Measurements from ENCODE around the gene SLC25A11. TPM values are rescaled to one million over a fixed set of nuclear protein-coding genes. Genes with fewer than 3 reads are reported as not detected.

The SLC25A11 gene
- total RNA-seq, 1 experiment from 2014 or later, result 75.1 TPM

- POLR2A ChIA-PET, result no interaction called here
Measured at GRCh38 chr17:4897785-4898184, 42.1 kb downstream of the SLC25A11 start.

More at GRCh38 chr17:4897785-4898184, 42.1 kb downstream of the SLC25A11 start:
- H3K9me3 ChIP-seq (ENCODE audit: control insufficient read depth in 1 of 2, insufficient read depth in 1 of 2, low read depth in 1 of 2, low read length in 2 of 2), result no peaks in the 10 kb centered on the region
- no peak overlapping the region for H3K4me2 ChIP-seq (ENCODE audit: low read length)
- TF ChIP-seq ZNF274 (IDR thresholded peaks at IDR 0.05; ENCODE audit: low read depth, low read length), result no peak
- TF ChIP-seq EGR1 (IDR thresholded peaks at IDR 0.05; ENCODE audit: low read depth), result no peak
- no peak for TF ChIP-seq RAD21 (IDR thresholded peaks at IDR 0.05; ENCODE audit: low read depth)
- no peak for TF ChIP-seq EZH2phosphoT487 (IDR thresholded peaks at IDR 0.05; ENCODE audit: borderline replicate concordance)
- TF ChIP-seq TCF7L2 (IDR thresholded peaks at IDR 0.05; ENCODE audit: borderline replicate concordance, extremely low read depth, insufficient read depth, insufficient read length), result no peak
- TF ChIP-seq REST (IDR thresholded peaks at IDR 0.05; ENCODE audit: low read depth), result no peak
- TF ChIP-seq, protein P1, sequence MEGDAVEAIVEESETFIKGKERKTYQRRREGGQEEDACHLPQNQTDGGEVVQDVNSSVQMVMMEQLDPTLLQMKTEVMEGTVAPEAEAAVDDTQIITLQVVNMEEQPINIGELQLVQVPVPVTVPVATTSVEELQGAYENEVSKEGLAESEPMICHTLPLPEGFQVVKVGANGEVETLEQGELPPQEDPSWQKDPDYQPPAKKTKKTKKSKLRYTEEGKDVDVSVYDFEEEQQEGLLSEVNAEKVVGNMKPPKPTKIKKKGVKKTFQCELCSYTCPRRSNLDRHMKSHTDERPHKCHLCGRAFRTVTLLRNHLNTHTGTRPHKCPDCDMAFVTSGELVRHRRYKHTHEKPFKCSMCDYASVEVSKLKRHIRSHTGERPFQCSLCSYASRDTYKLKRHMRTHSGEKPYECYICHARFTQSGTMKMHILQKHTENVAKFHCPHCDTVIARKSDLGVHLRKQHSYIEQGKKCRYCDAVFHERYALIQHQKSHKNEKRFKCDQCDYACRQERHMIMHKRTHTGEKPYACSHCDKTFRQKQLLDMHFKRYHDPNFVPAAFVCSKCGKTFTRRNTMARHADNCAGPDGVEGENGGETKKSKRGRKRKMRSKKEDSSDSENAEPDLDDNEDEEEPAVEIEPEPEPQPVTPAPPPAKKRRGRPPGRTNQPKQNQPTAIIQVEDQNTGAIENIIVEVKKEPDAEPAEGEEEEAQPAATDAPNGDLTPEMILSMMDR (IDR thresholded peaks at IDR 0.05 in 2 of 3, conservative IDR thresholded peaks at IDR 0.05 in 1 of 3; ENCODE audit: borderline replicate concordance in 1 of 3, insufficient read depth in 1 of 3, low read depth in 2 of 3, low read length in 2 of 3), result no peak
- TF ChIP-seq SP1 (IDR thresholded peaks at IDR 0.05; ENCODE audit: low read depth), result no peak
- no peak for TF ChIP-seq MAX (IDR thresholded peaks at IDR 0.05)
- TF ChIP-seq FOSL1 (IDR thresholded peaks at IDR 0.05; ENCODE audit: low read depth), result no peak
- TF ChIP-seq YY1 (IDR thresholded peaks at IDR 0.05; ENCODE audit: extremely low read depth, insufficient replicate concordance, low read depth, low read length), result no peak
- no peak for TF ChIP-seq EZH2 (IDR thresholded peaks at IDR 0.05)
- no peak for TF ChIP-seq SIN3A (IDR thresholded peaks at IDR 0.05; ENCODE audit: low read depth)
- no peak for TF ChIP-seq SRF (IDR thresholded peaks at IDR 0.05; ENCODE audit: low read depth)
- no peak for TF ChIP-seq CEBPB (IDR thresholded peaks at IDR 0.05; ENCODE audit: low read depth)
- peaks cover 11 to 30% of the 10 kb centered on the region in 2 experiments; a peak in 3 of 4 replicates for H3K36me3 ChIP-seq (ENCODE audit: control insufficient read depth in 1 of 2, insufficient read depth in 2 of 2, low read length in 2 of 2)
- intact Hi-C loops (cut with micrococcal nuclease), result no loop called here
- RAD21 ChIA-PET (ENCODE audit: low non-redundant PET in 1 of 2, low total read pairs in 2 of 2, uncharacterized antibody in 2 of 2, unreplicated experiment in 2 of 2), result no interaction called here
- no peak overlapping the region for H3K9ac ChIP-seq (ENCODE audit: low read length)
- H2AFZ ChIP-seq (ENCODE audit: low read depth, low read length, poor library complexity, severe bottlenecking), result no peak overlapping the region
- no peaks in the 10 kb centered on the region for H3K79me2 ChIP-seq (ENCODE audit: insufficient read depth, low read length)
- H3K9me2 ChIP-seq (ENCODE audit: insufficient read depth), result no peaks in the 10 kb centered on the region
- DNase-seq (ENCODE audit: low read depth, low spot score) (no peak), ATAC-seq (no peak)
- peaks cover 3 to 4% of the 10 kb centered on the region in 2 experiments for H3K4me1 ChIP-seq (ENCODE audit: control insufficient read depth in 1 of 2, insufficient read depth in 2 of 2, low read length in 2 of 2)
- H3K27ac ChIP-seq (ENCODE audit: low read depth, low read length), result no peak overlapping the region
- H3K27me3 ChIP-seq (ENCODE audit: insufficient read depth, low read length), result no peaks in the 10 kb centered on the region
- no peaks in the 10 kb centered on the region for H4K20me1 ChIP-seq (ENCODE audit: insufficient read depth)
- H3K4me3 ChIP-seq (replicated peaks in 1 of 2; ENCODE audit: low read depth in 1 of 2, low read length in 2 of 2), result no peak overlapping the region
- CTCF ChIA-PET, result no interaction called here
- BruUV-seq (replicated peaks), result no TSS peak
